Measurements from ENCODE around the gene CANX. TPM values are rescaled to one million over a fixed set of nuclear protein-coding genes. Genes with fewer than 3 reads are reported as not detected.
"Not testable (repeated sequence)": the region's sequence is repeated elsewhere in the genome, so short reads cannot be mapped to it uniquely, and the experiment has no call there.

Gene CANX
- 603 and 609 TPM in 2 replicates for total RNA-seq

GRCh38 chr5:179698935-179699615, at the start of gene CANX:
CANX (plus strand) TSS chr5:179698967; CDS start chr5:179705682, 6,715 bp downstream.
- Mint-ChIP-seq H3K4me1 (ENCODE audit: low read depth) (peaks cover 35% of the 10 kb centered on the region), H3K4me3 (ENCODE audit: low read depth) (peak within 1 kb of the TSS; percentile 99), H3K27me3 (ENCODE audit: low read depth) (no peaks in the 10 kb centered on the region), H3K36me3 (ENCODE audit: low read depth) (peaks cover 41% of the 10 kb centered on the region), H3K9me3 (no peaks in the 10 kb centered on the region), H3K27ac (peak within 1 kb of the TSS; percentile 100)
- no peak for DNase-seq (ENCODE audit: low spot score)
- intact Hi-C loops (cut with micrococcal nuclease), result loop anchor here (1.0 to 10.0 kb wide), 6 partner anchors 21 to 149 kb away; partner anchors contain the start of genes HNRNPH1, MAML1, MGAT4B and RUFY1

GRCh38 chr5:179649166-179649703, 49.5 kb upstream of the CANX start:
- H3K36me3 Mint-ChIP-seq (ENCODE audit: low read depth); H3K27me3 Mint-ChIP-seq (ENCODE audit: low read depth); H3K9me3 Mint-ChIP-seq; DNase-seq (ENCODE audit: low spot score); H3K4me1 Mint-ChIP-seq (ENCODE audit: low read depth); intact Hi-C loops (cut with micrococcal nuclease); H3K4me3 Mint-ChIP-seq (ENCODE audit: low read depth); H3K27ac Mint-ChIP-seq: not testable (repeated sequence)

GRCh38 chr5:179650245-179650644, 48.5 kb upstream of the CANX start:
- H3K27me3 Mint-ChIP-seq (ENCODE audit: low read depth); DNase-seq (ENCODE audit: low spot score); H3K36me3 Mint-ChIP-seq (ENCODE audit: low read depth); H3K9me3 Mint-ChIP-seq; H3K27ac Mint-ChIP-seq; intact Hi-C loops (cut with micrococcal nuclease); H3K4me1 Mint-ChIP-seq (ENCODE audit: low read depth); H3K4me3 Mint-ChIP-seq (ENCODE audit: low read depth): not testable (repeated sequence)

GRCh38 chr5:179653135-179653534, 45.6 kb upstream of the CANX start:
- intact Hi-C loops (cut with micrococcal nuclease); H3K4me1 Mint-ChIP-seq (ENCODE audit: low read depth); H3K27ac Mint-ChIP-seq; H3K9me3 Mint-ChIP-seq; H3K4me3 Mint-ChIP-seq (ENCODE audit: low read depth); H3K27me3 Mint-ChIP-seq (ENCODE audit: low read depth); H3K36me3 Mint-ChIP-seq (ENCODE audit: low read depth); DNase-seq (ENCODE audit: low spot score): not testable (repeated sequence)

GRCh38 chr5:179657302-179658178, 41.2 kb upstream of the CANX start:
- not testable (repeated sequence) for H3K9me3 Mint-ChIP-seq, H3K27ac Mint-ChIP-seq

GRCh38 chr5:179658179-179658856, 40.4 kb upstream of the CANX start:
- peak overlapping the region; percentile 84 for H3K4me3 Mint-ChIP-seq (ENCODE audit: low read depth)
- H3K4me1 Mint-ChIP-seq (ENCODE audit: low read depth); H3K27ac Mint-ChIP-seq; H3K36me3 Mint-ChIP-seq (ENCODE audit: low read depth); H3K27me3 Mint-ChIP-seq (ENCODE audit: low read depth); intact Hi-C loops (cut with micrococcal nuclease); DNase-seq (ENCODE audit: low spot score); H3K9me3 Mint-ChIP-seq: not testable (repeated sequence)

More at GRCh38 chr5:179657302-179658178, 41.2 kb upstream of the CANX start:
- H3K4me1 Mint-ChIP-seq (ENCODE audit: low read depth); H3K36me3 Mint-ChIP-seq (ENCODE audit: low read depth); intact Hi-C loops (cut with micrococcal nuclease); DNase-seq (ENCODE audit: low spot score); H3K27me3 Mint-ChIP-seq (ENCODE audit: low read depth): not testable (repeated sequence)
- peak overlapping the region; percentile 84 for H3K4me3 Mint-ChIP-seq (ENCODE audit: low read depth)

- H3K4me1 Mint-ChIP-seq (ENCODE audit: low read depth); DNase-seq (ENCODE audit: low spot score); H3K27me3 Mint-ChIP-seq (ENCODE audit: low read depth); H3K4me3 Mint-ChIP-seq (ENCODE audit: low read depth); intact Hi-C loops (cut with micrococcal nuclease); H3K27ac Mint-ChIP-seq; H3K9me3 Mint-ChIP-seq; H3K36me3 Mint-ChIP-seq (ENCODE audit: low read depth): not testable (repeated sequence)
These were observed 37.1 kb upstream of the CANX start for GRCh38 chr5:179661647-179662046.

GRCh38 chr5:179668391-179668790, 30.4 kb upstream of the CANX start:
- peak; percentile 18 for DNase-seq (ENCODE audit: low spot score)
- Mint-ChIP-seq H3K4me3 (ENCODE audit: low read depth) (no peak overlapping the region), H3K36me3 (ENCODE audit: low read depth) (no peaks in the 10 kb centered on the region), H3K27me3 (ENCODE audit: low read depth) (no peaks in the 10 kb centered on the region), H3K4me1 (ENCODE audit: low read depth) (peaks cover 3% of the 10 kb centered on the region), H3K9me3 (no peaks in the 10 kb centered on the region), H3K27ac (no peak overlapping the region)
- intact Hi-C loops (cut with micrococcal nuclease), result no loop called here

- H3K27me3 Mint-ChIP-seq (ENCODE audit: low read depth), result no peaks in the 10 kb centered on the region
- intact Hi-C loops (cut with micrococcal nuclease), result loop anchor here (1.0 to 10.0 kb wide), 4 partner anchors 20 to 226 kb away; partner anchors contain the start of genes CANX, HNRNPH1, MAML1 and TBC1D9B
- DNase-seq (ENCODE audit: low spot score), result peak; percentile 93
- peaks cover 41% of the 10 kb centered on the region for H3K36me3 Mint-ChIP-seq (ENCODE audit: low read depth)
- peak overlapping the region; percentile 96 for H3K4me3 Mint-ChIP-seq (ENCODE audit: low read depth)
- H3K27ac Mint-ChIP-seq, result peak overlapping the region; percentile 96
- H3K9me3 Mint-ChIP-seq, result no peaks in the 10 kb centered on the region
- H3K4me1 Mint-ChIP-seq (ENCODE audit: low read depth), result peaks cover 27% of the 10 kb centered on the region
These were observed 20.3 kb upstream of the CANX start for GRCh38 chr5:179678223-179679013.

GRCh38 chr5:179679014-179679674, 19.6 kb upstream of the CANX start:
- Mint-ChIP-seq H3K36me3 (ENCODE audit: low read depth) (peaks cover 45% of the 10 kb centered on the region), H3K27me3 (ENCODE audit: low read depth) (no peaks in the 10 kb centered on the region), H3K4me3 (ENCODE audit: low read depth) (peak overlapping the region; percentile 96), H3K27ac (peak overlapping the region; percentile 96), H3K4me1 (ENCODE audit: low read depth) (peaks cover 27% of the 10 kb centered on the region), H3K9me3 (no peaks in the 10 kb centered on the region)
- intact Hi-C loops (cut with micrococcal nuclease), result loop anchor here (10.0 kb wide), 1 partner anchor 226 kb away; the partner anchor contains the start of gene TBC1D9B
- DNase-seq (ENCODE audit: low spot score), result peak; percentile 61

- H3K27ac Mint-ChIP-seq, result peak overlapping the region; percentile 35
- H3K27me3 Mint-ChIP-seq (ENCODE audit: low read depth), result no peaks in the 10 kb centered on the region
- intact Hi-C loops (cut with micrococcal nuclease), result no loop called here
- H3K4me3 Mint-ChIP-seq (ENCODE audit: low read depth), result peak overlapping the region; percentile 62
- peaks cover 40% of the 10 kb centered on the region for H3K36me3 Mint-ChIP-seq (ENCODE audit: low read depth)
- H3K4me1 Mint-ChIP-seq (ENCODE audit: low read depth), result peaks cover 27% of the 10 kb centered on the region
- H3K9me3 Mint-ChIP-seq, result no peaks in the 10 kb centered on the region
- no peak for DNase-seq (ENCODE audit: low spot score)
These were observed 18.6 kb upstream of the CANX start for GRCh38 chr5:179680014-179680779.
